NB4 (cell line): ENCODE results near the gene SPRR2E.

Experiments used
- DNase-seq: peaks from one replicate; pipeline ENCODE4 v3.0.0; 2010; ENCODE audit warnings: low read depth
- H3K4me3 ChIP-seq: one replicate; pipeline ENCODE4 v1.5.1; 2011; ENCODE audit warnings: mild to moderate bottlenecking, low read depth, low read length, moderate library complexity
- MAX ChIP-seq: IDR thresholded peaks from 2 replicates; pipeline ENCODE4 v1.6.1; 2011; ENCODE audit warnings: low read depth, low read length
- MYC ChIP-seq: IDR thresholded peaks from 2 replicates; pipeline ENCODE4 v1.6.1; 2011; ENCODE audit warnings: low read depth, low read length
- POLR2A ChIP-seq: IDR thresholded peaks from 2 replicates; pipeline ENCODE4 v1.6.1; 2011; ENCODE audit warnings: mild to moderate bottlenecking; ENCODE audit not compliant: insufficient read length; ENCODE audit errors: extremely low read depth
- TF ChIP-seq, protein P1 (sequence below): IDR thresholded peaks from one replicate; pipeline ENCODE4 v1.5.1; 2012; ENCODE audit warnings: low read depth, low read length

The SPRR2E gene

GRCh38 chr1:153081736-153082135 lies 12.6 kb downstream of the SPRR2E start:
- no peak for DNase-seq
- no peak overlapping the region for H3K4me3 ChIP-seq
- TF ChIP-seq MAX, result no peak
- TF ChIP-seq, protein P1, sequence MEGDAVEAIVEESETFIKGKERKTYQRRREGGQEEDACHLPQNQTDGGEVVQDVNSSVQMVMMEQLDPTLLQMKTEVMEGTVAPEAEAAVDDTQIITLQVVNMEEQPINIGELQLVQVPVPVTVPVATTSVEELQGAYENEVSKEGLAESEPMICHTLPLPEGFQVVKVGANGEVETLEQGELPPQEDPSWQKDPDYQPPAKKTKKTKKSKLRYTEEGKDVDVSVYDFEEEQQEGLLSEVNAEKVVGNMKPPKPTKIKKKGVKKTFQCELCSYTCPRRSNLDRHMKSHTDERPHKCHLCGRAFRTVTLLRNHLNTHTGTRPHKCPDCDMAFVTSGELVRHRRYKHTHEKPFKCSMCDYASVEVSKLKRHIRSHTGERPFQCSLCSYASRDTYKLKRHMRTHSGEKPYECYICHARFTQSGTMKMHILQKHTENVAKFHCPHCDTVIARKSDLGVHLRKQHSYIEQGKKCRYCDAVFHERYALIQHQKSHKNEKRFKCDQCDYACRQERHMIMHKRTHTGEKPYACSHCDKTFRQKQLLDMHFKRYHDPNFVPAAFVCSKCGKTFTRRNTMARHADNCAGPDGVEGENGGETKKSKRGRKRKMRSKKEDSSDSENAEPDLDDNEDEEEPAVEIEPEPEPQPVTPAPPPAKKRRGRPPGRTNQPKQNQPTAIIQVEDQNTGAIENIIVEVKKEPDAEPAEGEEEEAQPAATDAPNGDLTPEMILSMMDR, result no peak
- TF ChIP-seq MYC, result no peak
- TF ChIP-seq POLR2A, result no peak

DNA sequence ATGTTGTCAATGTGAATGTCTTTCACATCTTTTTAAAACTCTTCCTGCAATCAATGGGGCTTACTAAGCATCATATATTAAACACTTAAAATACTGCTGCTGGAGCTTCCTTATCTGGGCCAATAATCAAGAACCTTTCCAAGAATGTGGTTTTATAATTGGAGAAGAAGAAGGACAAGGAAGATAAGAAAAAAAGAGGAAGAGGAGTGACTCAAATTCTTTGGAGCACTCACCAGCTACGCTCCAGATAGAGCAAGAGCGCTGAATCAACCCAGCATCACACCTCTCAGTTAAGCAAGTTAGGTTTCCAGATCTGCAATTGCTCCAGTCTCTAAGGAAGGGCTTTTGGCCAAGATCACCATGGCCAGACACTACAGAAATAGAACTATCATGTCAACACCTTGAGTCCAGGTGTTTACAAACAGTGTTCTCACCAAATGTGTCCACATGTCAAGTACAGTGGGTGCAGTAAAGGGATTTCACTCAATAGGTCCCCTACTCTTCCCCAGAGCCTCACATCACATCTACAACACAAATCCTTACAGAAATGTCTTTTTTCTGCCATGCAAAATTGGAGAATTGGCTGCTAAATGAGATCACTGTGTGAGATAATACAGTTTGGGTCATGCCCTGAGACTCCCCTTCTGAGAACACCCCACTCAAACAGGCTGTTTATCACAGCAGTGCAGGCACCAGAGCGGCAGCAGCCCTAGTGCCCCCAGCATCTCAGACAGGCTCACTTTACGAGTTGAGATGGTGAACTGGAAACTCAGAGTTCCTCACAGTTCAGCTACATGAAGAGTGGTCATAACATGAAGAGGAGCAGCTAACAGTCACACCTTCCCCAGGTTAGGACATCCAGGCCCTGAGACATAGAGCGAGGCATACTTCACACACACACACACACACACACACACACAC lies 21.3 kb downstream of the SPRR2E start:
- TF ChIP-seq MAX, result no peak
- TF ChIP-seq, protein P1, result no peak
- TF ChIP-seq MYC, result no peak
- TF ChIP-seq POLR2A, result no peak
- DNase-seq, result no peak
- H3K4me3 ChIP-seq, result no peak overlapping the region

- H3K4me3 ChIP-seq, result no peak within 1 kb of the TSS
- no peak for DNase-seq
- TF ChIP-seq POLR2A, result no peak
- no peak for TF ChIP-seq MYC
- TF ChIP-seq MAX, result no peak
- TF ChIP-seq, protein P1, result no peak
Observed at GRCh38 chr1:153071511-153071910, 22.8 kb downstream of the SPRR2E start, which contains the start of gene SPRR2B. Gene SPRR2B, minus strand, starts transcription at chr1:153071611. Its CDS starts 772 bp downstream, at chr1:153070839.

DNA sequence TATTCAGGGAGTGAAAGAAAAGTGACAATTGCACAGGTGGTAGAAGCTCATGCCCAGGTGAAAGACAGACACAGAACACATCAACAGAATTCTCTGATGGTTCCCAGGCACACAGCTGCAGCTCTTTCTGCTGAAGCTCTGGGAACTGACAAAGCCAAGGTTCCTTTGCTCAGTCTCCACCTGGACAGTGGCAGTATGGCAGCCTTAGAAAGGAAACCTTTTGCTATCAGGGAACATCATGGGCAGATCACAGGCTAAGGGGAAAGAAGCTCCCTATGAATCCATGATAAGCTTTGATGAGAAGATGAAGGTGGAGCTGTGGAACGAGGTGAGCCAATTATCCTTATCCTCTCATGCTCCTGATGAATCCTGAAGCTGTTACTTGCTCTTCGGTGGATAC lies 24.1 kb downstream of the SPRR2E start:
- TF ChIP-seq, protein P1, result no peak
- TF ChIP-seq POLR2A (no peak), MAX (no peak), MYC (no peak)
- H3K4me3 ChIP-seq, result no peak overlapping the region
- no peak for DNase-seq

DNA sequence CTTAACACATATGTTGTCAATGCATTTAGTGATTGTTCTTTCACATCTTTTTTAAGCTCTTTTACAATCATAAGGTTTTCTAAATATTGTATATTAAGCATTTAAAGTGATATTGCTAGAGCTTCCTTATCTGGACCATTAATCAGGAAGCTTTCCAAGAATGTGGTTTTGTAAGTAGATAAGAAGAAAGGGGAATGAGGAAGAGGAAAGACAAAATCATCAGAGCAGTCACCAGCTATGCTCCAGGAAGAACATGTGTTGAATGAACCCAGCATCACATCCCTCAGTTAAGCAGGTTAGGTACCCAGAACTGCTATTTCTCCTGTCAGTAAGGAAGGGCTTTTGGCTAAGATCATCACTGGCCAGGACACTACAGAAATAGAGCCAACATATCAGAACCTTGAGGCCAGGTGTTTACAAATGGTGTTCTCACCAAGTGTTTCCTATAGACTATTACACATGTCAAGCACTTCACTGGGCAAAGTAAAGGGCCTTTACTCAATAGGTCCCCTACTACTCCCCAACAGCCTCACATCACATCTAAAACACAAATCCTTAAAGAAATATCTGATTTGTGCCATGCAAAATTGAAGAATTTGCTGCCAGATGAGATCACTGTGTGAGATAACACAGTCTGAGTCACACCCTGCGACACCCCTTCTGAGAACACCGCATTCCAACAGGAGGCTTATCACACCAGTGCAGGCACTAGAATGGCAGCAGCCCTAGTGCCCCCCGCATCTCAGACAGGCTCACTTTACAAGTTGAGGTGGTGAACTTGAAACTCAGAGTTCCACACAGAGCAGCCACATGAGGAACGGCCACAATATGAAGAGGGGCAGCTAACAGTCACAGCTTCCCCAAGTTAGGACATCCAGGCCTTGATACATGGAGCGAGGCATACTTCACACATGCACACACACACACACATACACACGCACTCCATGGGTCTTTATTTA lies 35.2 kb downstream of the SPRR2E start:
- TF ChIP-seq POLR2A (no peak), MYC (no peak), MAX (no peak)
- TF ChIP-seq, protein P1, result no peak
- DNase-seq, result no peak
- H3K4me3 ChIP-seq, result no peak overlapping the region
